PC-9 (cell line): ENCODE data around the gene GNG5.

Experiments used
- CTCF ChIP-seq: fragments of 200-600 bp; sonication (generic); conservative IDR thresholded peaks from 2 replicates; pipeline ENCODE4 v1.6.1; 2017; ENCODE audit warnings: mixed run types, antibody characterized with exemption, mild to moderate bottlenecking, moderate library complexity
- EZH2 ChIP-seq: fragments of 200-600 bp; sonication (generic); IDR thresholded peaks from 2 replicates; pipeline ENCODE4 v1.8.0; 2017; ENCODE audit warnings: antibody characterized with exemption, low read depth

GRCh38 chr1:84462118-84462517, 44.3 kb downstream of the GNG5 start:
- TF ChIP-seq CTCF (no peak), EZH2 (no peak)
